HepG2 (cell line): ENCODE results near the gene PLCL1. TPM values are rescaled to one million over a fixed set of nuclear protein-coding genes. Genes with fewer than 3 reads are reported as not detected.

Source experiments
- ATAC-seq: fragments of 200-7000 bp; cut with Tn5 transposase; 3 replicates; pipeline ENCODE4 v1.9.1; 2020; ENCODE audit warnings: mild to moderate bottlenecking, moderate library complexity
- BruUV-seq: library from RNA; stranded (reverse); fragments of 400-500 nt; replicated peaks from 2 replicates; lab custom pipeline; 2021; lab: Mats Ljungman, UMichigan
- CTCF ChIA-PET: fragments of 300-600 bp; formaldehyde crosslinking; extraction: SDS; loops from one replicate; lab custom pipeline; 2021; ENCODE audit warnings: low total read pairs, inconsistent platforms, low intra/inter-chr PET ratio; lab: Yijun Ruan, JAX
- POLR2A ChIA-PET: fragments of 350-600 bp; sonication (Branson Sonifier 250); formaldehyde crosslinking; loops from one replicate; lab custom pipeline; 2020; ENCODE audit warnings: antibody characterized with exemption, inconsistent platforms; lab: Yijun Ruan, JAX
- DNase-seq: peaks from one replicate; pipeline ENCODE4 v3.0.0-alpha.2; 2015; ENCODE audit warnings: low spot score
- FAIRE-seq: peaks from 3 replicates; lab custom pipeline; 2011; peaks lifted over from hg19 to GRCh38; lab: Jason Lieb, UNC
- H2AFZ ChIP-seq: one replicate; pipeline ENCODE4 v1.6.1; 2011; ENCODE audit warnings: low read length, inconsistent platforms
- H3K27ac ChIP-seq: fragments of 300-600 bp; 3 replicates; pipeline ENCODE4 v1.8.0; 2011; ENCODE audit warnings: mixed run types, mild to moderate bottlenecking, mixed read lengths, low read length, inconsistent platforms; ENCODE audit not compliant: insufficient read depth; ENCODE audit errors: extremely low read length
- H3K27me3 ChIP-seq, 2 experiments: fragments of 200-600 bp in 1 of 2; 2 replicates in 1 of 2; 3 replicates in 1 of 2; pipeline versions ENCODE4 v1.6.0 to v1.8.0; 2011; ENCODE audit warnings: low read length in 2 of 2, mild to moderate bottlenecking in 2 of 2, moderate library complexity in 2 of 2, inconsistent platforms in 1 of 2; ENCODE audit not compliant: insufficient read depth in 2 of 2, control insufficient read depth in 1 of 2
- H3K36me3 ChIP-seq, 2 experiments: fragments of 200-600 bp in 1 of 2; replicated peaks in 1 of 2; 2 replicates in 1 of 2; 3 replicates in 1 of 2; pipeline versions ENCODE4 v1.5.1 to v1.8.0; 2011; ENCODE audit warnings: low read length in 2 of 2, inconsistent platforms in 1 of 2; ENCODE audit not compliant: insufficient read depth in 2 of 2, control insufficient read depth in 1 of 2
- H3K4me1 ChIP-seq: 2 replicates; pipeline ENCODE4 v1.5.1; 2012; ENCODE audit warnings: low read length, inconsistent platforms; ENCODE audit not compliant: insufficient read depth
- H3K4me2 ChIP-seq: 2 replicates; pipeline ENCODE4 v1.6.0; 2011; ENCODE audit warnings: low read depth, low read length, inconsistent platforms
- H3K4me3 ChIP-seq, 3 experiments: fragments of 200-600 bp in 1 of 3; sonication (generic), shearing (Covaris generic) in 1 of 3; replicated peaks in 1 of 3; 2 replicates each; pipeline ENCODE4 v1.5.1; 2011 to 2016; ENCODE audit warnings: low read length in 3 of 3, inconsistent platforms in 2 of 3, low read depth in 2 of 3, mild to moderate bottlenecking in 2 of 3, control low read depth in 1 of 3, mixed read lengths in 1 of 3; ENCODE audit not compliant: insufficient read depth in 1 of 3
- H3K79me2 ChIP-seq: one replicate; pipeline ENCODE4 v1.6.1; 2011; ENCODE audit warnings: low read length, inconsistent platforms; ENCODE audit not compliant: insufficient read depth
- H3K9ac ChIP-seq: 2 replicates; pipeline ENCODE4 v1.6.0; 2011; ENCODE audit warnings: mild to moderate bottlenecking, low read depth, low read length, inconsistent platforms; ENCODE audit not compliant: insufficient read depth
- H3K9me3 ChIP-seq: 2 replicates; pipeline ENCODE4 v1.5.1; 2012; ENCODE audit warnings: mild to moderate bottlenecking, low read length
- H4K20me1 ChIP-seq: 2 replicates; pipeline ENCODE4 v1.6.0; 2011; ENCODE audit warnings: inconsistent platforms, mild to moderate bottlenecking, low read length, moderate library complexity; ENCODE audit not compliant: insufficient read depth
- GRHL1 ChIP-seq: sonication (generic); formaldehyde crosslinking; conservative IDR thresholded peaks from 2 replicates; pipeline ENCODE4 v1.8.0; 2022; ENCODE audit warnings: missing genetic modification reagents
- HDAC2 ChIP-seq: sonication (generic); formaldehyde crosslinking; IDR thresholded peaks from 2 replicates; pipeline ENCODE4 v1.4.0; 2020; ENCODE audit warnings: missing genetic modification reagents
- HHEX ChIP-seq: IDR thresholded peaks from 2 replicates; pipeline ENCODE4 v1.6.1; 2016; ENCODE audit warnings: control low read depth
- HINFP ChIP-seq: sonication (generic); formaldehyde crosslinking; IDR thresholded peaks from 2 replicates; pipeline ENCODE4 v1.4.0; 2020; ENCODE audit warnings: low read depth, mild to moderate bottlenecking, missing genetic modification reagents
- HMG20B ChIP-seq: conservative IDR thresholded peaks from 2 replicates; pipeline ENCODE4 v1.6.1; 2016; ENCODE audit warnings: missing genetic modification reagents, missing compliant biosample characterization
- HOXA5 ChIP-seq: sonication (generic); formaldehyde crosslinking; IDR thresholded peaks from 2 replicates; pipeline ENCODE4 v1.4.0; 2020; ENCODE audit warnings: missing genetic modification reagents
- NR2C2 ChIP-seq: sonication (generic); formaldehyde crosslinking; IDR thresholded peaks from 2 replicates; pipeline ENCODE4 v1.4.0; 2020; ENCODE audit warnings: missing genetic modification reagents, mild to moderate bottlenecking, moderate library complexity, borderline replicate concordance
- REL ChIP-seq: sonication (generic); formaldehyde crosslinking; conservative IDR thresholded peaks from 2 replicates; pipeline ENCODE4 v1.8.0; 2022; ENCODE audit warnings: mild to moderate bottlenecking, missing genetic modification reagents, moderate library complexity
- RFX1 ChIP-seq: fragments of 450-650 bp; IDR thresholded peaks from 2 replicates; pipeline ENCODE4 v1.6.1; 2017
- ZXDC ChIP-seq: sonication (generic); formaldehyde crosslinking; IDR thresholded peaks from 2 replicates; pipeline ENCODE4 v1.5.0; 2020; ENCODE audit warnings: mild to moderate bottlenecking, missing genetic modification reagents
- WGBS: methylation state at CpG from one replicate; pipeline ENCODE4 v1.1.6; 2017; ENCODE audit warnings: low lambda C conversion rate; 5-methylcytosine and 5-hydroxymethylcytosine counted together
- in situ Hi-C: cut with HindIII; loops from 2 replicates; pipeline ENCODE4 v1.10.0; 2017; ENCODE audit warnings: low pct_unique_long_range_greater_than_20kb; ENCODE audit not compliant: extremely low pct_ligation_motif_present
- intact Hi-C: fragments of 100-400 bp; cut with micrococcal nuclease; formaldehyde crosslinking; loops from one replicate; pipeline ENCODE4 v1.10.0; 2022; ENCODE audit not compliant: unreplicated experiment
- polyA plus RNA-seq, 8 experiments: library from polyadenylated mRNA; depleted of rRNA in 3 of 8; stranded (reverse) in 7 of 8; unstranded in 1 of 8; fragments of >200 nt; fragmentation: Illumina TruSeq in 4 of 8; extraction: Trizol in 4 of 8; gene quantifications; 2 replicates each; pipeline versions ENCODE4 v1.2.1 to v1.2.3, GENCODE V29; 2011 to 2016; ENCODE audit warnings: low read depth in 4 of 8, missing spikeins in 1 of 8, mixed read lengths in 1 of 8; ENCODE audit not compliant: insufficient read depth in 1 of 8
- total RNA-seq, 5 experiments: library from RNA; depleted of rRNA; stranded (reverse); fragments of >200 nt; fragmentation: Illumina TruSeq; extraction: Trizol; gene quantifications; 2 replicates each; pipeline ENCODE4 v1.2.3, GENCODE V29; 2016; ENCODE audit warnings: low read depth in 1 of 5

The PLCL1 gene
- total and polyA plus RNA-seq, 2 of the 13 experiments (the other 11 are each of a cell fraction or from before 2014, with no cell fraction given): not detected

- TF ChIP-seq HINFP (CRISPR knock-in tag) (no peak), ZXDC (CRISPR knock-in tag) (no peak)
Measured at GRCh38 chr2:197932374-197932773, 128.0 kb downstream of the PLCL1 start (continued).

GRCh38 chr2:197934261-197934933 lies 130.0 kb downstream of the PLCL1 start:
- Histone ChIP-seq H3K9ac (no peak overlapping the region), H3K79me2 (no peaks in the 10 kb centered on the region), H3K27me3 (no peaks in the 10 kb centered on the region), H4K20me1 (no peaks in the 10 kb centered on the region), H3K4me3 (no peak overlapping the region), H2AFZ (no peak overlapping the region), H3K36me3 (no peaks in the 10 kb centered on the region), H3K27ac (no peak overlapping the region), H3K9me3 (no peaks in the 10 kb centered on the region), H3K4me2 (no peak overlapping the region), H3K4me1 (no peaks in the 10 kb centered on the region)
- ChIA-PET CTCF (no interaction called here), POLR2A (no interaction called here)
- intact Hi-C loops: no loop called here
- in situ Hi-C loops: no loop called here
- FAIRE-seq (no peak), DNase-seq (no peak), ATAC-seq (no peak)
- no TSS peak for BruUV-seq
- WGBS: 0% methylated on average over 4 of the region's 4 CpGs
- no peak for TF ChIP-seq HOXA5 (CRISPR knock-in tag)
- TF ChIP-seq REL (CRISPR knock-in tag): no peak
- TF ChIP-seq NR2C2 (CRISPR knock-in tag): no peak
- no peak for TF ChIP-seq HHEX (CRISPR knock-in tag)
- TF ChIP-seq HMG20B (CRISPR knock-in tag): no peak
- TF ChIP-seq HDAC2 (CRISPR knock-in tag): no peak
- TF ChIP-seq RFX1: peak; percentile 51; the same call in 1 of the 2 replicates
- TF ChIP-seq GRHL1 (CRISPR knock-in tag): no peak
